SU-DHL-6 (cell line): Measurements from ENCODE around the gene EFNB2.

ENCODE experiments used
- H2AFZ ChIP-seq: fragments of 200-600 bp; sonication (generic); 2 replicates; pipeline ENCODE4 v1.6.1; 2014; ENCODE audit warnings: low read depth, mild to moderate bottlenecking, moderate library complexity, mixed read lengths, antibody characterized with exemption, low read length; ENCODE audit not compliant: severe bottlenecking
- H3F3A ChIP-seq: fragments of 200-600 bp; shearing (Covaris generic); 2 replicates; pipeline ENCODE4 v1.6.0; 2016; ENCODE audit warnings: antibody characterized with exemption, mild to moderate bottlenecking; ENCODE audit not compliant: insufficient read depth
- H3K27ac ChIP-seq: fragments of 200-600 bp; sonication (generic); 2 replicates; pipeline ENCODE4 v1.5.1; 2016; ENCODE audit warnings: low read depth, mild to moderate bottlenecking, low read length, moderate library complexity, mixed read lengths
- H3K27me3 ChIP-seq: fragments of 200-600 bp; sonication (generic), shearing (Covaris generic); 2 replicates; pipeline ENCODE4 v1.6.0; 2014; ENCODE audit warnings: mild to moderate bottlenecking, low read length
- H3K36me3 ChIP-seq: fragments of 200-600 bp; sonication (generic); 2 replicates; pipeline ENCODE4 v1.6.1; 2014; ENCODE audit warnings: mild to moderate bottlenecking, low read length, mixed read lengths
- H3K4me2 ChIP-seq: fragments of 300-600, 200-600 bp; shearing (Covaris generic), sonication (generic); 2 replicates; pipeline ENCODE4 v1.6.0; 2014; ENCODE audit warnings: low read length, low read depth, mild to moderate bottlenecking; ENCODE audit not compliant: poor library complexity, severe bottlenecking
- H3K4me3 ChIP-seq: fragments of 200-600 bp; sonication (generic); 2 replicates; pipeline ENCODE4 v1.5.1; 2014; ENCODE audit warnings: antibody characterized with exemption, low read length, mild to moderate bottlenecking, mixed read lengths; ENCODE audit not compliant: insufficient read depth, poor library complexity, severe bottlenecking
- H3K79me2 ChIP-seq: fragments of 200-600 bp; sonication (generic); 2 replicates; pipeline ENCODE4 v1.6.1; 2014; ENCODE audit warnings: mild to moderate bottlenecking, low read length, moderate library complexity; ENCODE audit not compliant: insufficient read depth
- H3K9ac ChIP-seq: fragments of 200-600 bp; sonication (generic); 2 replicates; pipeline ENCODE4 v1.7.0; 2014; ENCODE audit warnings: mild to moderate bottlenecking, low read length
- H3K9me2 ChIP-seq: fragments of 200-600 bp; sonication (generic); replicated peaks from 2 replicates; pipeline ENCODE4 v1.6.1; 2014; ENCODE audit warnings: low read length; ENCODE audit not compliant: insufficient read depth
- H3K9me3 ChIP-seq: fragments of 200-600 bp; sonication (generic); 2 replicates; pipeline ENCODE4 v1.6.1; 2014; ENCODE audit warnings: low read length, mixed read lengths; ENCODE audit not compliant: insufficient read depth
- H4K20me1 ChIP-seq: fragments of 200-600 bp; sonication (generic); 2 replicates; pipeline ENCODE4 v1.6.1; 2014; ENCODE audit warnings: low read depth, mild to moderate bottlenecking, antibody characterized with exemption, low read length, moderate library complexity, mixed read lengths
- CTCF ChIP-seq: fragments of 200-600 bp; sonication (generic); IDR thresholded peaks from one replicate; pipeline ENCODE4 v1.5.1; 2017; ENCODE audit warnings: antibody characterized with exemption, mild to moderate bottlenecking, low read length, moderate library complexity; ENCODE audit not compliant: insufficient read depth, poor library complexity, severe bottlenecking
- EZH2phosphoT487 ChIP-seq: fragments of 200-600 bp; sonication (generic), shearing (Covaris generic); conservative IDR thresholded peaks from 2 replicates; pipeline ENCODE4 v1.6.1; 2018; ENCODE audit warnings: mild to moderate bottlenecking, antibody characterized with exemption, low read length, moderate library complexity, mixed read lengths

EFNB2 gene

GRCh38 chr13:106514928-106515634, 20.4 kb downstream of the EFNB2 start:
- Histone ChIP-seq H4K20me1 (no peaks in the 10 kb centered on the region), H3K9me2 (no peaks in the 10 kb centered on the region), H2AFZ (no peak overlapping the region), H3K9me3 (no peaks in the 10 kb centered on the region), H3K4me3 (no peak overlapping the region), H3K27ac (no peak overlapping the region), H3K36me3 (no peaks in the 10 kb centered on the region), H3K4me2 (no peak overlapping the region), H3K27me3 (no peaks in the 10 kb centered on the region), H3F3A (no peaks in the 10 kb centered on the region), H3K9ac (no peak overlapping the region), H3K79me2 (no peaks in the 10 kb centered on the region)
- no peak for TF ChIP-seq CTCF

GRCh38 chr13:106513025-106513983, 22.2 kb downstream of the EFNB2 start:
- H3K79me2 ChIP-seq, result no peaks in the 10 kb centered on the region
- TF ChIP-seq EZH2phosphoT487 (no peak), CTCF (no peak)
- H3K9me2 ChIP-seq, result no peaks in the 10 kb centered on the region
- H4K20me1 ChIP-seq, result no peaks in the 10 kb centered on the region
- no peaks in the 10 kb centered on the region for H3K9me3 ChIP-seq
- no peaks in the 10 kb centered on the region for H3F3A ChIP-seq
- H3K36me3 ChIP-seq, result no peaks in the 10 kb centered on the region
- no peak overlapping the region for H3K9ac ChIP-seq
- no peak overlapping the region for H3K27ac ChIP-seq
- no peak overlapping the region for H3K4me3 ChIP-seq
- no peaks in the 10 kb centered on the region for H3K27me3 ChIP-seq
- H3K4me2 ChIP-seq, result no peak overlapping the region
- no peak overlapping the region for H2AFZ ChIP-seq

- H3K4me2 ChIP-seq, result no peak overlapping the region
- TF ChIP-seq EZH2phosphoT487, result no peak
- TF ChIP-seq CTCF, result no peak
- no peak overlapping the region for H3K9ac ChIP-seq
- H2AFZ ChIP-seq, result no peak overlapping the region
- no peaks in the 10 kb centered on the region for H3K27me3 ChIP-seq
- H3K79me2 ChIP-seq, result no peaks in the 10 kb centered on the region
- no peaks in the 10 kb centered on the region for H4K20me1 ChIP-seq
- no peak overlapping the region for H3K27ac ChIP-seq
- H3K9me2 ChIP-seq, result no peaks in the 10 kb centered on the region
- no peaks in the 10 kb centered on the region for H3F3A ChIP-seq
- no peak overlapping the region for H3K4me3 ChIP-seq
- no peaks in the 10 kb centered on the region for H3K36me3 ChIP-seq
- no peaks in the 10 kb centered on the region for H3K9me3 ChIP-seq
Measured at GRCh38 chr13:106507560-106508274, 27.7 kb downstream of the EFNB2 start.
